ENCODE results near the gene PCDHA8.
"Not testable (repeated sequence)": the region's sequence is repeated elsewhere in the genome, so short reads cannot be mapped to it uniquely, and the experiment has no call there.

PCDHA8 gene

DNA sequence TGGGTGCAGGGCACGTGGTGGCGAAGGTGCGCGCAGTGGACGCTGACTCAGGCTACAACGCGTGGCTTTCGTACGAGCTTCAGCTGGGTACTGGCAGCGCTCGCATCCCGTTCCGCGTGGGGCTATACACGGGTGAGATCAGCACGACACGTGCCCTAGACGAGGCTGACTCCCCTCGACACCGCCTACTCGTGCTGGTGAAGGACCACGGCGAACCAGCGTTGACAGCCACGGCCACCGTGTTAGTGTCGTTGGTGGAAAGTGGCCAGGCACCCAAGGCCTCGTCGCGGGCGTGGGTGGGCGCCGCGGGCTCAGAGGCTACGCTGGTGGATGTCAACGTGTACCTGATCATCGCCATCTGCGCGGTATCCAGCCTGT, 44.3 kb upstream of the PCDHA8 start:
- no peaks in the 10 kb centered on the region for H3K79me2 ChIP-seq (ENCODE audit: control insufficient read depth, low read length)
- no peaks in the 10 kb centered on the region for H3K4me1 ChIP-seq (ENCODE audit: control insufficient read depth, low read length)
- no peak overlapping the region for H3K4me3 ChIP-seq (ENCODE audit: low read length)
- TF ChIP-seq, protein P1, sequence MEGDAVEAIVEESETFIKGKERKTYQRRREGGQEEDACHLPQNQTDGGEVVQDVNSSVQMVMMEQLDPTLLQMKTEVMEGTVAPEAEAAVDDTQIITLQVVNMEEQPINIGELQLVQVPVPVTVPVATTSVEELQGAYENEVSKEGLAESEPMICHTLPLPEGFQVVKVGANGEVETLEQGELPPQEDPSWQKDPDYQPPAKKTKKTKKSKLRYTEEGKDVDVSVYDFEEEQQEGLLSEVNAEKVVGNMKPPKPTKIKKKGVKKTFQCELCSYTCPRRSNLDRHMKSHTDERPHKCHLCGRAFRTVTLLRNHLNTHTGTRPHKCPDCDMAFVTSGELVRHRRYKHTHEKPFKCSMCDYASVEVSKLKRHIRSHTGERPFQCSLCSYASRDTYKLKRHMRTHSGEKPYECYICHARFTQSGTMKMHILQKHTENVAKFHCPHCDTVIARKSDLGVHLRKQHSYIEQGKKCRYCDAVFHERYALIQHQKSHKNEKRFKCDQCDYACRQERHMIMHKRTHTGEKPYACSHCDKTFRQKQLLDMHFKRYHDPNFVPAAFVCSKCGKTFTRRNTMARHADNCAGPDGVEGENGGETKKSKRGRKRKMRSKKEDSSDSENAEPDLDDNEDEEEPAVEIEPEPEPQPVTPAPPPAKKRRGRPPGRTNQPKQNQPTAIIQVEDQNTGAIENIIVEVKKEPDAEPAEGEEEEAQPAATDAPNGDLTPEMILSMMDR (IDR thresholded peaks at IDR 0.05; ENCODE audit: low read depth, low read length, poor library complexity, severe bottlenecking), result no peak
- no peak for TF ChIP-seq EZH2phosphoT487 (IDR thresholded peaks at IDR 0.05; ENCODE audit: borderline replicate concordance, low read length)
- no peaks in the 10 kb centered on the region for H3K9me2 ChIP-seq (replicated peaks; ENCODE audit: control insufficient read depth, low read length)
- no peaks in the 10 kb centered on the region; the same call in 1 of the 2 replicates for H3K9me3 ChIP-seq (ENCODE audit: control insufficient read depth, insufficient read depth, low read length)
- H3K27ac ChIP-seq (ENCODE audit: low read depth, low read length), result no peak overlapping the region
- H4K20me1 ChIP-seq (ENCODE audit: control insufficient read depth, insufficient read depth, low read depth, low read length), result no peaks in the 10 kb centered on the region
- no peaks in the 10 kb centered on the region for H3K27me3 ChIP-seq (ENCODE audit: control insufficient read depth, low read length)
- H3K4me2 ChIP-seq (ENCODE audit: low read length), result no peak overlapping the region
- no peaks in the 10 kb centered on the region for H3K36me3 ChIP-seq (ENCODE audit: control insufficient read depth, low read length)
- H3F3A ChIP-seq (ENCODE audit: control insufficient read depth, insufficient read depth), result no peaks in the 10 kb centered on the region

DNA sequence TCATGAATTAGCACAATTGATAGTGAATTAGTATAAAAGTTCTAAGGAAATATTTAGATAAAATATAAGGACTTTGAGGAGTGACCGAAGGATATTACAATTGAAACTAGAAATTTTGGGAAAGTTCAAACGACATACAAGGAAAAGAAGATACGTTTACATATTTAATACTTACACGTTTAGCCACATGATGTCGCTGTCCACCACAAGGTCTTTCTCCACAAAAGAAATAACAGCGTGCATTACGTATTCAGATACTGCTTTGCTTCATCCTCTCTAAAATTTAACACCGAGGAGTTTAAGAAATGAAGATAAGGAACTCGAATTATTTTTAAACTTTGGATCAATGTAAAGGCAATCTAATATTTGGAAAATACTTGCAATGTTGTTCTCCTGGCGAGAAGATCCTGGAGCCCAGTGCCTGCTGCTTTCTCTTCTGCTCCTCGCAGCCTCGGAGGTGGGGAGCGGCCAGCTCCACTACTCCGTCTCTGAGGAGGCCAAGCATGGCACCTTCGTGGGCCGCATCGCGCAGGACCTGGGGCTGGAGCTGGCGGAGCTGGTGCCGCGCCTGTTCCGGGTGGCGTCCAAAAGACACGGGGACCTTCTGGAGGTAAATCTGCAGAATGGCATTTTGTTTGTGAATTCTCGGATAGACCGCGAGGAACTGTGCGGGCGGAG, 40.0 kb upstream of the PCDHA8 start, which contains the start of gene PCDHA3:
PCDHA3 (plus strand) TSS at position 242 of the 678 bp plus-strand sequence.
- no peak within 1 kb of the TSS for H3K4me2 ChIP-seq (ENCODE audit: low read length)
- no peaks in the 10 kb centered on the region for H3K27me3 ChIP-seq (ENCODE audit: control insufficient read depth, low read length)
- no peaks in the 10 kb centered on the region for H3F3A ChIP-seq (ENCODE audit: control insufficient read depth, insufficient read depth)
- H3K79me2 ChIP-seq (ENCODE audit: control insufficient read depth, low read length), result no peaks in the 10 kb centered on the region
- H4K20me1 ChIP-seq (ENCODE audit: control insufficient read depth, insufficient read depth, low read depth, low read length), result no peaks in the 10 kb centered on the region
- H3K4me3 ChIP-seq (ENCODE audit: low read length), result no peak within 1 kb of the TSS
- H3K4me1 ChIP-seq (ENCODE audit: control insufficient read depth, low read length), result no peaks in the 10 kb centered on the region
- H3K9me3 ChIP-seq (ENCODE audit: control insufficient read depth, insufficient read depth, low read length), result no peaks in the 10 kb centered on the region; the same call in 1 of the 2 replicates
- no peaks in the 10 kb centered on the region for H3K9me2 ChIP-seq (replicated peaks; ENCODE audit: control insufficient read depth, low read length)
- H3K36me3 ChIP-seq (ENCODE audit: control insufficient read depth, low read length), result no peaks in the 10 kb centered on the region
- H3K27ac ChIP-seq (ENCODE audit: low read depth, low read length), result no peak within 1 kb of the TSS
- TF ChIP-seq, protein P1 (IDR thresholded peaks at IDR 0.05; ENCODE audit: low read depth, low read length, poor library complexity, severe bottlenecking), result no peak
- no peak for TF ChIP-seq EZH2phosphoT487 (IDR thresholded peaks at IDR 0.05; ENCODE audit: borderline replicate concordance, low read length)

DNA sequence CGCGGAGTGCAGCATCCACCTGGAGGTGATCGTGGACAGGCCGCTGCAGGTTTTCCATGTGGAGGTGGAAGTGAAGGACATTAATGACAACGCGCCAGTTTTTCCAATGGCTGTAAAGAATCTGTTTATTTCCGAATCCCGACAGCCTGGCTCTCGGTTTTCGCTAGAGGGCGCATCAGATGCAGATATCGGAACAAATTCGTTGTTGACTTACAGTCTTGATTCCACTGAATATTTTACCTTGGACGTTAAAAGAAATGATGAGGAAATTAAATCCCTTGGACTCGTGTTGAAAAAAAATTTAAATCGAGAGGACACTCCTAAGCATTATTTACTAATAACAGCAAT, 39.5 kb upstream of the PCDHA8 start:
- no peaks in the 10 kb centered on the region for H3K27me3 ChIP-seq (ENCODE audit: control insufficient read depth, low read length)
- no peak overlapping the region for H3K4me2 ChIP-seq (ENCODE audit: low read length)
- H3K4me3 ChIP-seq (ENCODE audit: low read length), result no peak overlapping the region
- no peaks in the 10 kb centered on the region for H4K20me1 ChIP-seq (ENCODE audit: control insufficient read depth, insufficient read depth, low read depth, low read length)
- no peak for TF ChIP-seq EZH2phosphoT487 (IDR thresholded peaks at IDR 0.05; ENCODE audit: borderline replicate concordance, low read length)
- no peak overlapping the region for H3K27ac ChIP-seq (ENCODE audit: low read depth, low read length)
- H3K4me1 ChIP-seq (ENCODE audit: control insufficient read depth, low read length), result no peaks in the 10 kb centered on the region
- H3K9me2 ChIP-seq (replicated peaks; ENCODE audit: control insufficient read depth, low read length), result no peaks in the 10 kb centered on the region
- no peaks in the 10 kb centered on the region; the same call in 1 of the 2 replicates for H3K9me3 ChIP-seq (ENCODE audit: control insufficient read depth, insufficient read depth, low read length)
- H3K36me3 ChIP-seq (ENCODE audit: control insufficient read depth, low read length), result no peaks in the 10 kb centered on the region
- H3F3A ChIP-seq (ENCODE audit: control insufficient read depth, insufficient read depth), result no peaks in the 10 kb centered on the region
- no peaks in the 10 kb centered on the region for H3K79me2 ChIP-seq (ENCODE audit: control insufficient read depth, low read length)

DNA sequence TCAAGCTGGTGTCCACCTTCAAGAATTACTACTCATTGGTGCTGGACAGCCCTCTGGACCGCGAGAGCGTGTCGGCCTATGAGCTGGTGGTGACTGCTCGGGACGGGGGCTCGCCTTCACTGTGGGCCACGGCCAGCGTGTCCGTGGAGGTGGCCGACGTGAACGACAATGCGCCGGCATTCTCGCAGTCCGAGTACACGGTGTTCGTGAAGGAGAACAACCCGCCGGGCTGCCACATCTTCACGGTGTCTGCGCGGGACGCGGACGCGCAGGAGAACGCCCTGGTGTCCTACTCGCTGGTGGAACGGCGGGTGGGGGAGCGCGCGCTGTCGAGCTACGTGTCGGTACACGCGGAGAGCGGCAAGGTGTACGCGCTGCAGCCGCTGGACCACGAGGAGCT, 38.6 kb upstream of the PCDHA8 start:
- not testable (repeated sequence) for H3K9me2 ChIP-seq (replicated peaks; ENCODE audit: control insufficient read depth, low read length); H3K4me1 ChIP-seq (ENCODE audit: control insufficient read depth, low read length); H3K4me3 ChIP-seq (ENCODE audit: low read length); H3K79me2 ChIP-seq (ENCODE audit: control insufficient read depth, low read length); H3F3A ChIP-seq (ENCODE audit: control insufficient read depth, insufficient read depth); H3K36me3 ChIP-seq (ENCODE audit: control insufficient read depth, low read length); H3K27me3 ChIP-seq (ENCODE audit: control insufficient read depth, low read length); H4K20me1 ChIP-seq (ENCODE audit: control insufficient read depth, insufficient read depth, low read depth, low read length); H3K4me2 ChIP-seq (ENCODE audit: low read length); H3K27ac ChIP-seq (ENCODE audit: low read depth, low read length); H3K9me3 ChIP-seq (ENCODE audit: control insufficient read depth, insufficient read depth, low read length)
